ENCODE data around the gene DEK.

Gene DEK

DNA sequence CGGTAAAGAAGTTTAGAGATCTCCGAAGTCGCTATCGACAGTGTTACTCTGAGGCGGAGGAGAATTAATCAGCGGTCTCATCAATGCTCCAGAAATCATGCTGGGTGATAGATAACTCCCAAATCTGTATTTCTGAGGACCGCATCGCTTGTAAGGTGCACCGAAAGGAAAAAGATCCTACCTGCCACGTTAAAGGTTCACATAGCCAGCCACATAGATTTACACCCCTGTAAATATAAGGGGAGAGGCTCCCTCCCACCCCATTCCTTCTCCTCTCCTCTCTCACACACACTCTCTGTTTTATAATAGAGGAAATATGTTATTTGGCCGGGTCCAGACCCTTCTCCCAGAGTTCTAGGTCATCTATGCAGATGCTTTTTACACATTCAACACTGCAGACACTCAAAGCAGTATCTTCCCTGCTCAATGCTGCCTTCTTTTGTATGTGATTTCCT lies 620 bp upstream of the DEK start:
- no peak for DNase-seq

DNA sequence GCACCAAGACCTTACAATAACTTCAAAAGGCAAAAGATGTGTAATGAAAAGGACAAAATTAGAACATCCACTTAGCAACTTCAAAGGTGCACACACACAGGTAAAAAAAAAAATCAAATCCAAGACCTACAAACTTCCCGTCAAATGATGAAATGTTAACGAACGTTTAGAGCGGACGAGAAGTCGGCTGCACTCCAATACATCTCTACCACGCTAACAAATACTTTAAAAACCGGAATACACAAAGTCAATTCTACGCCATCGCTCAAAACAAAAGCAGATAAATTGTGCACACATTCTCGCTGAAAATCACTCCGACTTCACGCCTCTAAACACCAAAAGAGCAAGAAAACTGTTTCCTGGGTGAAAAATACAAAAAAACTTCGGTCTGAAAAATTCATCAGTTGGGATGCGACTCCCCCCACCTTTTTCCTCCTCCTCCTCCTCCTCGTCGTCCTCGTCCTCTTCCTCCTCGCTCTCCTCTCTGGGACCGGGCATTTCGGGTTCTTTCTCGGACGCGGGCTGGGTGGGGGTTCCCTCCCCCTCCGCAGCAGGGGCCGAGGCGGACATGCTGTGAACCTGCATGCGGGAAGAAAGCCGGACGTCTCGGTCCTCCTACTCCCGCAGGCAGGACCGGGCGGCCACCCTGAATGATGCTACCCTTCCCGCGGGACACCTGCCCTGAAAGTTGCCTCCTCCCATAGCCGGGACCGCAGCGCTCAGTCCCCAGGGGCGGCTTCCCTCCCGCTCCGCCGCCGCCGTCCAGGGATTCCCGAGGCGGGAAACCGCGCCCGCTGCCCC lies 712 bp downstream of the DEK start:
- no peak for DNase-seq

DNA sequence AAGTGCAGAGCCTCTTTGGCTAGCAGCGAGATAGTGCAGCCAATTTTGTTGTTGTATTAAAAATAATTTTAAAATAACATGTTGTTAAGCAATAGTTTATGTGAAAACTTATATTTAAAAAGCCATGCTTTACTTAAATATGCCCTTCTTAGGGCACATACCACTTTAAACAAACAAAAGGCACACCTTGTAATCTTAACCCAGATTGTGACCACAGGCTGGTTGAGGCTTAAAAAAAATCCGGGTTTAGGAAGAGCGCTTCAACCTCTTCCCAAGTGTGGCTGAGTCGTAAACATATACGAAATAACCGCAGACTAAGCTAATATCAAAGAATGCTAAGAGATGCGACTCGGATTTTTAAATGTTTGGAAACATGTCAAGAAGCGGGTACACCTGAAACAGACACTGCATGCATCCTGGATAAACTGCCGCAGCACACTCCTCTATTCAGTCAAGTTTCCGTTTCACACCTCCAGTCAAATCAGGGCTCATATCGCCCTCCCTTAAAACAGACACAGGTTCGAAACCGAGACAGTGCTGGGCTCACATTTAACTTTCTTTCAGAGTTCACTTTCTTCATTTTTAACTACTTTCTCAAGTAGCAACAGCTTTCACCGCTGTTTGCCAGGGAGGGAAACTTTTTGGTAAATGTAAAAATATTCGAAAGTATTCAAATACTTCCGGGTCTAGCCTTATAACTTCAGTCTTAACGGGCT lies 1.5 kb downstream of the DEK start:
- DNase-seq = no peak

DNA sequence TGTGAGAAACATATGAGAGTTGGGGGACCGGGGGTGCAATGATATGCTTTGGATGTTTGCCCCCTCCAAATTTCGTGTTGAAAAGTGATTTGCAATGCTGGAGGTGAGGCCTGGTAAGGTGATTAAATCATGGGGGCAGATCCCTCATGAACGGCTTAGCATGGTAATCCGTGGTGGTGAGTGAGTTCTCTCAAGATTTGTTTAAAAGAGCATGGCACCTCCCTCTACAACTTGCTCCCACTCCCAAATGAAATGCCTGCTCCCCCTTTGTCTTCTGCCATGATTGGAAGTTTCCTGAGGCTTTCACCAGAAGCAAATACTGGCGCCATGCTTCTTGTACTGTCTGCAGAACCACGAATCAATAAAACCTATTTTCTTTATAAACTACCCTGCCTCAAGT lies 2.5 kb downstream of the DEK start:
- DNase-seq = no peak

DNA sequence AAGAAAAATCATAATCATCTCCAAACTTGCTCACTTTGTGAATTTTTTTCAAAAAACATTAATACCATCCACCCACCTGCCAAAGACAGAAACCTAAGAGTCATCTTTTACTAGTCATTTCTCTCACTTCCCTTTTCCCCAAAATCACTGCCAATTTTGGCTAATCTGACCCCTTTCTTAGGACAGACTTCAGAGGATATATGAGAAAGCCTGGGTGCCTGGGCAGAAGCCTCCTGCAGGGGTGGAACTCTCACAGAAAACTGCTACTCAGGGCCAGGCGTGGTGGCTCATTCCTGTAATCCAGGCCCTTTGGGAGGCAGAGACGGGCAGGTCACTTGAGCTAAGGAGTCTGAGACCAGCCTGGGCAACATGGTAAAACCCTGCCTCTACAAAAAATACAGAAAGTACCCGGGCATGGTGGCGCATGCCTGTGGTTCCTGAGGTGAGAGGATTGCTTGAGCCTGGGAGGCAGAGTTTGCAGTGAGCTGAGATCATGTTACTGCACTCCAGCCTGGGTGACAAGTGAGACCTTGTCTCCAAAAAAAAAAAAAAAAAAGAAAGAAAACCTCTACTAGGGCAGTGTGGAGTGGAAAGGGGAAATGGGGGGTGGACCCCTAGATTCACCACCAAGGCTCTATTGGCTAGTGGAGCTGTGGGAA lies 3.8 kb downstream of the DEK start:
- DNase-seq = no peak

DNA sequence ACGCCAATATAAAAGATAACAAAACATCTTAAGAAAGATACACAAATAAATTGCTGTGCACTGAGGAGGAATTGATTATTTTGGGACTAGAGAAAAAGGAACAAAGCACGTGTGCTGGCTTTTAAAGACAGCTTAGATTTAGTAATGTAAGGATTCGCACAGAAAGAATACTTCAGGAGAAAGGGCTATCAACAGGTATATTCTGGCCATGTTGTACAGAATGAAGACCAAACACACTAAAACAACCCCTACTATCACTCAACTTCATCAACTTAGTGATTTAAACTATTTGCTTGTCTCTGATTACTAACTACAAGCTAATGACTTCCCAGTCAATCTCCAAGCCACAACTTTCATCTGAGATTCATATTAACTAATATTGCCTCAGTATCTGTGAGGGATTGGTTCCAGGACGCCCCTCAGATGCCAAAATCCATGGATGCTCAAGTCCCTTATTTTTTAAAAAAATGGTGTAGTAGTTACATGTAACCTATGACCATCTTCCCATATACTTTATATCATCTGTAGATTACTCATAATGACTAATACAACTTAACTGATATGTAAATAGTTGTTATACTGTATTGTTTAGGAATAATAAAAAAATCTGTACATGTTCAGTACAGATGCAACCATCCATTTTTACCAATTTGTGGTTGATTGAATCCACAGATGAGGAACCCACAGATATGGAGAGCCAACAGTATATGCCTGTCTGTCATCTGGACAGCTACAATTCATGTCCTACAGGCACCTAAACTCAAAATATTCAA lies 4.5 kb downstream of the DEK start:
- DNase-seq = no peak

DNA sequence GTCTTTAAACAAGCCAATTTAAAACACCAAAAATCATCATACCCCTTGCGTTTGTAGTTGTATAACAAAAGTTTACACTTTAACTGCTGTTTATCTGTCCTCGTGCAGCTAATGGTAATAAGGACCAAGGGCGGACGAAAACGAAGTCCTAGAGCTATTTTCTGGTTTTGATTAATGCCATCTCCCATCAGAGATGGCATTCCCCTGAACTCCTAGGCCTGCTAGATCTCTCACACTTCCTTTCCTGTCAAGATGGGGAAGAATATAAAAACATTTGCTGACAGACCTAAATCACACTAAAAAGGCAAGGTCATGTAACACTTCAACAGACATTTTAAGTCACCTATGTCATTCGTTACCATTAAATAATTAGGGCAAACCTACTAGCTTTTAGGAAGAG lies 9.5 kb downstream of the DEK start:
- DNase-seq = no peak

DNA sequence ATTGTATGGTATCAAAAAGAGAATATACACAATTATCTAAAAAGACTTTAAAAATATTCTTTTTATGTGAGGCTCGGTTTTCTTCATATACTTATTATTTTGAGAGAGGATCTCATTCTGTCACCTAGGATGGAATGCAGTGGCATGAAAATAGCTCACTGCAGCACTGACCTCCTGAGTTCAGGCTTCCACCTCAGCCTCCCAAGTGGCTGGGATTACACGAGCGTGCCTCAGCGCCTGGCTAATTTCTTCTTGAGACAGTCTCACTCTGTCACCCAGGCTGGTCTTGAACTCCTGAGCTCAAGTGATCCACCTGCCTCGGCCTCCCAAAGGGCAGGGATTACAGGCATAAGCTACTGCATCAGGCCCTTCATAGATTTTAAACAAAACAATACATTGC lies 10.7 kb downstream of the DEK start:
- no peak for DNase-seq

DNA sequence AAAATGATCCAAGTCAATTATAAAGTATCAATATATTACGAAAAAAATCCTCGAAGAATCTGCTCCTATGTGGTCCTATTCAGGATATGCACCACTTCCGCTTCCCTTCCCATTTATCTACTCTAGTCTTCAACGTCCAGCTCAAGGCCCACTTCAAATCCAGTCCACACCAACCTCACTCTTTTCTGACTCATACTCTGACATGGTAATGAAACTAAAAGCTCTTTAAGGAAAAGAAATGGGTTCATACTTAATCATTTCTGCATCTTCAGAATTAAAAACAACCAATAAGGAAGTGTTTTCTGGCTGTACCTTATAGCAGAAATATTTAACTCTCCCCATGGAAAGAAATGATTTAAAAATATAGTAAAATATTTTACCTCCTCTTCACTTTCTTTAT lies 15.1 kb downstream of the DEK start:
- DNase-seq = no peak

DNA sequence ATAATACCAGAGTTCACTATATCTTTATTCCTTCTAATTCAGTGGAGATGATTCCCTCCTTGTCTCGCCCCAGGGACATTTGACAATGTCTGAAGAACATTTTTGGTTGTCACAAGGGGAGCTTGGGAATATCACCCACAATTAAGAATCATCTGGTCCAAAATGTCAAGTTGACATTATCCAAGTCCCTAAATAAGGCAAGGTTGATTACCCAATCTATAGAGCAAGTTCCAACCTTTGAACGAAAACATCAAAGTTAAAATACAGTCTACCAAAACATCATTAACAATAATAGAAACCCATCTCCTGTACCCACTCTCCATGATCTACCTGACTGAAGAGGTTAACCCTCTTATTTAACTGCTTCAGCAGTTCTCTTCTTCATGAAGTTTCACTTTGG lies 15.6 kb downstream of the DEK start:
- DNase-seq = no peak

DNA sequence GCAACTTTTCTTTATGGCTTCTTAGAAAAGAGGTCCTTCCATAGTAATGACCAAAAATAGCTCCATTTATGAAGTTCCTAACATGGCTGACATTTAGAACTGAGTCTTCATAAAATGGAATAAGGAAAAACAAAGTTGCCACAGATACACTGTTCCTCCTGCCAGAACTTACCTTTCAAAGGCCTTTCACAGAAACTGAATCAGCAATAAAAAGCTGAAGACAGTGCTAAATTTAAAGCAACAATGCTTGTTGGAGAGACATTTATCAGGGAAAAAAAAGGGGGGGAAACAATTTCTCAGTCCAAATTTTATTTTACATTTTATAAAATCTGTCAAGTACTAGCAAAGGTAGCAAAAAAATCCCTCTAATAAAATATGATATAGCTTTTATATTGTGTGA lies 17.3 kb downstream of the DEK start:
- no peak for DNase-seq

DNA sequence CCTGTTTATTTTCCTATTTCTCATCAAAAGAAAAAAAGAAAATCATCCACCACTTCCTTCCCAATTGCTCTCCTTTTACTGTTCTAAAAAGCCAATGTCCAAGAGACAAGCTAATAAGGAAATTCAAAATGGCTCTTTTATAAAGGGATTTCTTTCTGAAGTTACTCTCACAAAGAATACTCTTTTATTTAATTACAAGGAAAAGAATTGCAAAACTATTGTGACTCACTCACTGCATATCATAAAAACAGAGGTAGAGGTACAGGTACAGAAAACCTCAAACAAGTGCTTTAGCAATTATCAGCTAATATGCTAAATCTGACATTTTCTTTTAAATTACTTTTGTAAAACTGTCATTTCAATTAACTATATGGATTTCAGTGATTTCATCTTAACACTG lies 18.1 kb downstream of the DEK start:
- DNase-seq = no peak

DNA sequence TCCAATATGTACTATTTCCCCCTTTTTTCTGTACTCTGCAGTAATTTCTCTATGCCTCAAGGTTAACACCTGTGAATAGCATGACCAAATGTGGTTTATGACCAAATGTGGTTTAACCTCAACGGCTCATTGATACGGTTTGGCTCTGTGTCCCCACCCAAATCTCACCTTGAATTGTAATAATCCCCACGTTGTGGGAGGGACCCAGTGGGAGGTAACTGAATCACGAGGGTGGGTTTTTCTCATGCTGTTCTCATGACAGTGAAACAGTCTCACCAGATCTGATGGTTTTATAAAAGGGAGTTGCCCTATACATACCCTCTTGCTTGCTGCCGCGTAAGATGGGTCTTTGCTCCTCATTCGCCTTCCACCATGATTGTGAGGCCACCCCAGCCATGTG lies 18.7 kb downstream of the DEK start:
- no peak for DNase-seq

DNA sequence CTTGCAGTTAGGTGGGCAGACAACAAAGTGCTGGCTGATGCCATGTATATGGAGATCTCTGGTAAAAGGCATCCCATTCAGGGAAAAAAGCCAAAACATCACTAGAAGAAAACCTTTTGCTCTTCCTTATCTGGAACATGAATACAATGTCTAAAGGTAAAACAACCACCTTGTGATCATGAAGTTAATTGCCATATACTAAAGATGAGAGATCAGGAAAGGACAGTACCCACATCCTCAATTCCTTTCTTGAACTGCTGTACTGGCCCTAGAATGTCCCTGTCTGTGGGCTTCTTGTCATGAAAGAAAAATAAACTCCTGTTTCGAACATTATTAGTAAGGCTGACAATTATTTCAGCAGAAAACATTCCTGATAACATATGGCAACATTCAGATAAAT lies 19.3 kb downstream of the DEK start:
- no peak for DNase-seq

DNA sequence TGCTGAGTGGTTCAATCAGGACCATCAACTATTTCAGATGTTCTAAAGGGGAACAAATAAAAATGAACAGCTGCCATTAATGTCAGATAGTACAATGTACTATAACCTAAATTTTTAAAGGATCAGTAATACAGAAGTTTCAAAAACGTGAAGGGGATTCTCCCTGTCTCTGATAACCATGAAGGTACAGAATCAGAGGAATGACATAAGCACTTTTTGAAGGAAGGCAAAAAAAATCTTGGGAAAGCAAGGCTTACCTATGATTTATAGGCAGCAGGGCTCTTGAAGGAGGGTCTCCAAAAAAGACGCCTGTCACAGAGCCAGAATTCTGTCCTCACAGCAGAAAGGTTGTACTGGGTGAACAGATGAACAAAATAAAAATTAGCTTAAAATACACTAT lies 20.1 kb downstream of the DEK start:
- no peak for DNase-seq

DNA sequence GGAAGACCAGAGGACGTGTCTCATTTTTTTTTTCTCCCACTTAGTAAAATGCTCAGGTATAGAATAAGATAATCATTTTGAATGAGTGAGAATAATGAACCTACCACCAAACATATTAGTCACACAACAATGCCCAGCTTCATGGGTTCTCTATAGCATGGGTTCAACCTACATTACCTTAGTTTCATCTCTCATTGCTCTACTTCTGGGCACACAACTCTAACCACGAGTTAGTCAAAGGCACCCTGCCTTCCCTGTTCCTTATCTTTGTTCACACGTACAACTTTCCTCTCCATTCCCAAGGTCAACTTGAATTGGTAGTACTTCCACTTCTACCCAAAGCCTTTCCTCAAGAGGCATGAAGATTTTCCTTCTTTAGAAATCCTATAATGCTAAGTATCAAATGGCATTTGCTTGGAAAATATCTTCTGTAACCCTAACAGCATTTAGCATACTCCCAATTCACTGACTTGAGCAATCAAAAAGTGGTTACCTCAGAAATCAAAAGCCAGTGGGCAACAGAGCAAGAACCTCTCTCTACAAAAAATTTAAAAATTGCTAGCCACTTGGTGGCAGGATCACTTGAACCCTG lies 20.9 kb downstream of the DEK start:
- DNase-seq = no peak

DNA sequence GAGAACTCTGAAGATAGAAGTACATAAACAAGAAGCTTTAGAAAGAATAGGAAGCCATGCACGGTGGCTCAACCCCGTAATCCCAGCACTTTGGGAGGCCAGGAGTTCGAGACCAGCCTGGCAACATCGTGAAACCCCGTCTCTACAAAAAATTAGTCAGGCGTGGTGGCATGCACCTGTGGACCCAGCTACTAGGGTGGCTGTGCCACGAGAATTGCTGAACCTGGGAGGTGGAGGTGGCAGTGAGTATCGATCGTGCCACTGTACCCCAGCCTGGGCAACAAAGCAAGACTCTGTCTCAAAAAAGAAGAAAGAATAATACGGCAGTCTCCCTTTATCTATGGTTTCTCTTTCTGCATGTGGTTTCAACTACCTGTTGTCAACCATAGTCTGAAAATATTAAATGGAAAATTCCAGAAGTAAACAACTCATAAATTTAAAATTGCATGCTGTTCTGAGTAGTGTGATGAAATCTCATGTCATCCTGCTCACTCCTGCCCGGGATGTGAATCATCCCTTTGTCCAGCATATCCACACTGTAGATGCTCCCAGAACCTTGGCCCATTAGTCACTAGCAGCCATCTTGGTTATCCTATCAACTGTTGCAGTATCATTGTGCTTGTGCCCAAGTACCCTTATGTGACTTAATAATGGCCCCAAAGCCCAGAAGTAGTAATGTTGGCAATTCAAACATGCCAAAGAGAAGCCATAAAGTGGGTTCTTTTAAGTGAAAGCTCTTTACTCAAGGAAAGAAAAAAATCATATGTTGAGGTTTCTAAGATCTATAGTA lies 22.1 kb downstream of the DEK start:
- DNase-seq = no peak

DNA sequence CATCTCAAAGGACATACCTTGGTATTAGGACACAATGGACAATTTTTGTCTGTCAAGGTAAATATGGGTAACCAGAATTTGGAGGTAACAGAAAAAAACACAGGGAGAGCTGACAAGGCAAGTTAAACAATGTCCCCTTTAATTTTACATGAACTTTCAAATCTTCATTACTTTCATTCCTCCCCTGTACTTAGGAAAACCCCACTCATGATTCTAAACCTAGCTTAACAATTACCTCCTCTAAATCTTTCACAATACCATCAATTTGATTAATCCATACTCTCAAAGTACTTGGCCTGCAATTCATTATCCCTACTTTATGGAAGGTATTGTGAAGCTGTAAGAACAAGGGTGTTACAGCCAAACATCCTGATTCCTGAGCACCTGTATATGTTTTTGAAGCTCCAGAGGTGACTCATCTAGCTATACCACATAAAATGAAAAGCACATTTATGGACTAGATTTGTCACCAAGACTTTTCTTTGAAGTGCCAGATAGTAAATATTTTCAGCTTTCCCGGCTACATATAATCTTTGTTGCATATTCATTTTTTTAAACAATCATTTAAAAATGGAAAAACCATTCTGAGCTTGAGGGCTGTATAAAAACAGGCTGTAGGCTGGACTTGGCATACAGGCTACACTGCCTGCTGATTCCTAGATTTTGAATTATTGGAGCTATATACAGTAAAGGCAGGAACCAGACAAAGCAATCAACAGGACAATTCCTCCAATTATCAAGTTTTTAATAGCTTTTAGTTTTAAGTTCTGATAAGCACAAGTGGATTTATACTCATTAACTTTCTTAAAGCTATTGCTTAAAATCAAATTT lies 22.9 kb downstream of the DEK start:
- DNase-seq = no peak

DNA sequence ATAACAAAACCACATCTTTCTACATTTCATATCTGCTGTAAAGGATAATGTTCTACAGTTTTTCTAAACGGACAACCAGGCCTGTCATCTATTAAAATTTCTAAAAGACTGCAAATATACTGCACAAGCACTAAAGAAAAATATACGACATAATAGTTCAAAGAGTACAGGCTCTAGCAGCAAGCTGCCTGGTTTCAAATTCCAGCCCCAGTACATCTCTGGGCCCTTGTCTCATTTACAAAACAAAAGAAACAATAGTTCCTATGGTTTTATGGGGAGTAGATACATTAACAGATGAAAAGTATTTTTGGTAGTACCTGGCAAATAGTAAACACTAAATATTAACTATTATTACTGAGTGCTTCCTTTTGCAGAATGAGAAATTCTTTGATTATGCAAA lies 24.1 kb downstream of the DEK start:
- no peak for DNase-seq

DNA sequence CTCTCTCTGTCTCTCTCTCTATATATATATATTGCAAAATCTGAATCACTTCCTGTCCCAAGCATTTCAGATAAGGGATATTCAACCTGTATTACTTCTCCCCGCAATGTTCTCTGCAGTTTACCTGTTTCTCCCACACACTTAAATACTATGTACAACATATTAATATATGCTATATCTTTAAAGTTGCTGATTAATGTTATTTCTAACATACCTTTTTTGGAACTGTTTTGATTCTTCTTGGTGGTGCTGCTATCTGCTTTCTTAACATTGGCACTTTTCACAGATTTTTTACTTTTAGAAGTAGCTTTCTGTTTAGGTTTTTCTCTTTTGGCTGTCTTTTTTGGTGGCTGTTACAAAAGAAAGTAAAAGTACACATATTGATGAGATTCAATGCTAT lies 27.2 kb downstream of the DEK start:
- DNase-seq = no peak

DNA sequence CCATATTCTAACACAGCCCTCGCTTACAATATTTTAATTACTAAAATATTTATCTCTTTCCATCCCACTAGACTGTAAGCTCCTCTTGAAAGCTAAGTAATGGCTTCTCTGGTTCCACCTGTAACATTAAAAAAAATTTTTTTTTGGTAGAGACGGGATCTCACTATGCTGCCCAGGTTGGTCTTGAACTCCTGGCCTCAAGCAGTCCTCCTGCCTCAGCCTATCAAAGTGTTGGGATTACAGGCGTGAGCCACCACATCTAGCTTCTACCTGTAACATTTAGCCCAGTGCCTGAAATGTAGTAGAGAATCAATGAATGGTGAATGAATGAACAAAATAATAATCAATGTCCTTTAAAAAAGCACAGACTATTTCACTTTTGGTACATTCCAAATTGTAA lies 28.8 kb downstream of the DEK start:
- no peak for DNase-seq

Data from SHP77 treated with DMSO at 0.1 percent for 48 hours (cell line).